Dermis blood vessel endothelial cell (primary cell): Measurements from ENCODE around the gene NTNG1. TPM values are rescaled to one million over a fixed set of nuclear protein-coding genes. Genes with fewer than 3 reads are reported as not detected.

Source experiments
- DNase-seq: peaks from one replicate; pipeline ENCODE4 v3.0.0; 2010
- total RNA-seq: library from RNA; depleted of rRNA; stranded (reverse); fragments of >200 nt; gene quantifications from 2 replicates; pipeline ENCODE4 v1.2.3, GENCODE V29; 2014

The NTNG1 gene
- total RNA-seq, 1 donor from 2014 or later: under 0.01 TPM

DNA sequence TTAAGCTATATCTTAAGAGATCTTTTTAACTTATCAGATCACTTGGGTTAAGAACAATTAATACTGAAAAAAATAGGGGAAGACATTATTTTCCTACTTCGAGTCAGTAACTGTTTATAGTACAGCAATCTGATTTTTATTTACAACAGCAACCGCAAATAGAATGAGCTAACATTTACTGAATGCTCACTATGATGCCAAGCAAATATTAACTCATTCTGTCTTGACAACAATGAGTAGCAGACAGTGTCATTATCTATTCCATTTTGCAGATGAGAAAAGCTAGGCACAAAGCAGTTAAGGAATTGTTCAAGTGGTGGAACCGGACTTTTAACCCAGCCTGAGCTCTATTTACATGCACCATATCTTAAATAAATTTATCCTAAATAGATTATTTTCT lies 273.7 kb downstream of the NTNG1 start:
- DNase-seq: no peak

DNA sequence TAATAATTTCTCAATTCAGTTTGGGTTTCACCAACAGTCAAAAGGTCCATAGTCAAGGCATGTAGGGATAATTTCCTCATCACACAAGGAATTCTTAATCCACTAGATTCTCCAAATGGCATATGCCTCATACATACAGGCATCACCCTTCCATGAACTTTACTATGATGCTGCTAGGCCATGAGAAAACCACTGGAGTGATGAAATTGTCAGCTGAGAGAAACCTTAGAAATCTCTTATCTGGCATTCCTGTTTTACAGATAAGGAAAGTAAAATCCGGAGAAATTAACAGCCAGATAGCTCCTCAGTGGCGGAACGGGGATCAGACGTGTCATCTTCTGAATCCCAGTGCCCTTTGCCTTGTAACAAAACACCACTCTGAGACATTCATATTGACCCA lies 274.4 kb downstream of the NTNG1 start:
- no peak for DNase-seq

DNA sequence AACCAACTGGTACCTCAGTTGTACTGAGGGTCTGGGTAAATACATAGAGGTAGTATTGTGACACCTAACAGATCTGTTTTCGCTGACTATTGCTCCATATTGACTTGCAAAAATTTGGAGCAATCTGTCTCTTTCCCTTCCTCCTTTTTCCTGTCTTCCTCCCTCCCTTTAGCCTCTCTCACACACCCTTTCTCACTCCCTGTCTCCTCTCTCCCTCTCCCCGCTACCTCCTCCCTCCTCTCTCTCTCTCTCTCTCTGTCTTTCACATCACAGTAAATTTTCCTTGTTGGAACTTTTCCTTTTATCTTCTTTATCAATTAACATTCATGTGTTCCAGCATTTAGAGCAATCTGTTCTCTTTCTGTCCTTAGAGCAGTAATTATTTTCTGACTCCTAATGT lies 278.2 kb downstream of the NTNG1 start:
- no peak for DNase-seq

DNA sequence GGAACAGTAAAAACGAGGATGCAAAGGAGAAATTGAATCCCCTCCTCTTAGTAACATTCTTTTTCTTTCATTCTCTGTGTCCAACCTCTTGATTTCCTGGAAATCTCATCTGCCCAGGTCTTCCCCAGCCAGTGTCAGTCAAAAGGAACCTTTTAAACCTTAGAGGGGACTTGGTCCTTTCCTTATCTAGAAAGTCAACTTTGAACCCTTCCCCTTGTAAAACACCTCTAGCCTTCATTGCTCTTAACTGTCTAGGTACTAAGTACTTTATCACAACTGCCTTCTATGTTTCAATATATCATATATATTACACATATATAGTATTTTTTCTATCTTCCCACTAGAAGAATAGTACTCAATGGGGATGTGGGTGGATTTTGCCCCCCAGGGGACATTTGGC lies 282.1 kb downstream of the NTNG1 start:
- no peak for DNase-seq

DNA sequence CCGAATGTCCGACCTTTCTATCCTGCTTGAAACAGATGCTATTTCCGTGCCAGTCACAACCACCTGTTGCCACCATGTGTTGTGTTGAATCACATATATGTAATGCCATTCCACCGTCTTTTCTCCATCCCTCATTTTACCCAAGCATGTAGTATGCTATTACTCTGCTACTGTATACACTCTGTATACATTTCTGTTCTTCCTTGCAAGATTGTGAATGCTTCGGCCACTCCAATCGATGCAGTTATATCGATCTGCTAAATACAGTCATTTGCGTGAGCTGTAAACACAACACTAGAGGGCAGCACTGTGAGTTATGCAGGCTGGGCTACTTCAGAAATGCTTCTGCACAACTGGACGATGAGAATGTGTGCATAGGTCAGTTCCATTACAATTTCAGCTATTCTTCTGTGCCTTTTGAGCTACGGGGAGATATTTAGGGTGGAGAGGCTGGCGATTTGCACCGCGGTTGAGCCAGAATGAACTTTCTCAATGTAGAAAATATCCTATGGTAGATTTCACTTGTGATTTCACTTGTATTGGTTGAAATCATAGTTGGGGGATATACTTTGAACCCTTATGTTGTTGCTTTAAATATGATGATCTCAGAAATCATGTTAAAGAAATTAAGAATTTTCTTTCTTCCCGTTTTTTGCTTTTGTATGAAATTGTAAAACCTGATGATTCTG lies 289.8 kb downstream of the NTNG1 start:
- peak; percentile 61 for DNase-seq

DNA sequence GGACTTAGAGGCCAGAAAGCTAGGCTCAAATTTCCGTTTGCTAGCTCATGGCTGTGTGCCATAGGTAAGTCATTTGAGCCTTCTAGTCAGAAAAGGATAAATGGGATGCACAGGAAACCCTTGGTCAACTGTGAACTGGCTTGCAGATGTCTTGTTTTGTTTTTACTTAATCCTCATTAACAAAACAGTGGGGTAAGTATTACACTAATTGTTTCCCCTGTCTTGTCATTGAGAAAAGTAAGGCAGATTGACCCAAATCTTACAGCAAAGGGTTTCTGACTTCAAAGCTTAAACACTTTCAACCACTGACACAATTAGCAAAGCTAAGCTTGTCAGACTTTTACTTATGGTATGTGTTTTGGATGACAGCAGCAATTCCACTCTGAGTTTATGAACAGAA lies 291.3 kb downstream of the NTNG1 start:
- no peak for DNase-seq

DNA sequence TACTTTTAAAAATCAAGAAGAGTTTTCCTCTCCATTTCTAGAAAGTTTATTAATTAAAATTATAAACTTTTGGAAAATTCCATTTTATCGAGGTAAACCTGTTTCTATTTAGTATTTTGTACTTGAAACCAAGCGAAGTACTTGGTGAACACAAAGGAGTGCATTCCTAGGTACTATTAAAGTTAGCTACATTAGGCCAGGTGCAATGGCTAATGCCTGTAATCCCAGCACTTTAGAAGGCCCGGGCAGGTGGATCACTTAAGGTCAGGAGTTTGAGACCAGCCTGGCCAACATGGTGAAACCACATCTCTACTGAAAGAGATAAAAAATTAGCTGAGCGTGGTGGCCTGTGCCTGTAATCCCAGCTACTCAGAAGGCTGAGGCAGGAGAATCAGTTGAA lies 292.2 kb downstream of the NTNG1 start:
- DNase-seq: no peak

DNA sequence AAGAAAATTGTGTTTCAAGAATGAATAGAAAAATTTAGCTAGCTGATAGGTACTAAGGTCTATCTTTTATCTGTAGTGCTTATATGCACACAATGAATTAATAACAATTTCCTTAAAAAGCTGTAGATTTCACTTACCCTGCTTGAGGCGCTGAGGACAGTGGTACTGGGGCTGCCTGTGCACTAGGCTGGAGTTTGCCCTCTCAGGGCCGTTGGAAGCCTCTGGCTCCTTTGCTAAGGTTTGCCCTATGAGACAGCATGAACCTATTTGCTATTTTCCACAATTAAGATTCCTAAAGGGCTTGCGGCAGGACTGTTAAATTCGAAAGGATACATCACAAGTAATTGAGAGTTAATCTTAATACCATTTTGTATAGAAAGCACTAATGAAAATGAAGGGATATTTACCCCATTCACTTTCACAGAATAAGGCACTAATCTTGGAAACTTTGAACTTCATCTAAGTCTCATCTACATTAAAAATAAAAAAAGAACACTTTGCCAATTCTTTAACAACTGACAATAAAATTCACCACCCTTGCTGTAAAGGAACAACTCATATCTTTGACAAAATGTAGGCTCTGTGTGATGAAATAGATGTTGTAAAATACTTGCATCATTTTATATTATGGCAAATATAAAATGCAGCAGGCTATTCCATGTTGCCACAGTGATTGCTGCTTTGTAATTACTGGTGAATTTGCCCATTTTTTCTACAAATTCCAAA lies 293.0 kb downstream of the NTNG1 start:
- no peak for DNase-seq

DNA sequence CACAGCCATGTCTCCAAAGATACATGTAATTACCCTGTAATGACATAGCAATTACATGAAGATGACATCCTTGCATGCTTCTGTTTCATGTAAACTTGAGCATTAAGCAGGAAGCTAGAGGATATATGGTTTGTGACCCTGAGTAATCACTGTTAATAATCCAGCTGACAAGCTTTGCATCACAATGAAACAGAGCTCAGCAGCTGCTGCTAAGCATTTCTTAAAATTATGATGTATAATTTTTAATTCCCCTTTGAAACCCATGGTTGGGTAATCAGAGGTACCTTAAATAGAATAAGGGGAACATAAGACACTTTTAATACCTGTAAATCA lies 293.5 kb downstream of the NTNG1 start:
- DNase-seq: no peak

DNA sequence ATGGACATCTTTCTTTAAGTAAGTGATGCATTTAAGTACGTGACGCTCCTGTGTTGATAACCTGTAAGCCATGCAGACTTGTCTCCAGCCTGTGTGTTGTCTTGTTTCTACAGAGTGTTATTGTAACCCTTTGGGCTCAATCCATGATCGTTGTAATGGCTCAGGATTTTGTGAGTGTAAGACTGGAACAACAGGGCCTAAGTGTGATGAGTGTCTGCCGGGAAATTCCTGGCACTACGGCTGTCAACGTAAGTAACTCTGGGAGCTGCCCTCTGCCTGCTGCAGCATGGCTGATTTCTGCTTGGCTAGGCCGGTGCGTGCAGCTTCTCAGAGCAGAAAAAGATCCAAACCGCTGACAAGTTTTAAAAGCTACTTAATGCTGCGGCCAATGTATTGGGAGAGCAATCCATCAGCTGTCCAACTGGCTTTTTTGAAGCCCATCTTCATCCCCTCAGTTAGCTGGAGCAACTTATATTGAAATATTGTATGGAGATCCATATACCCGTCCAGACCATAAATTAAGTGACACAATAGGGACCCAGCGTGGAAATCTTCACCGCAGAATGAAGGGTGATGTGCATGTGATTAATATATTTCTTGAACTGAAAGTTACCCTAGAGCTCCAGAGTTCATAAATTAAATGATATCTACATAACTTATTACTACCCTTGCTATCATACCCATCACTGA lies 295.9 kb downstream of the NTNG1 start:
- no peak for DNase-seq

DNA sequence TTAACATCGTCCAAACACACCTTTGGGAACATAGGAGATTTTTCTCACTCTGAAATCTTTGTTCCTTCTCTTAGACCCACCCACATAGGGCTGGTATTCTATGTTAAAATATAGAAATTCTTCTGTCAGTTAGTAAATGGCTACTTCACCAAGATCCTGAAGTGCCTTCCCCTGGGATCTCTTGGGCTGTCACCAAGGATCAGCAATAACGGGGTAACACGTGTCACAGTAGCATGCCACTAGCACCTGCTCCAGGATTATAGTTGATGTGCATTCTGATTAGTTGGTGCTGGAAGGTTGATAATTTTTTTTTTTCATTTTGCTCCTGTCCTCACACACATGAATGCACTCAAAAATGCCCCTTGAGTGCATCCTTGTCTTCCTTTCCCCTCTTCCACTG lies 298.7 kb downstream of the NTNG1 start:
- DNase-seq: no peak

DNA sequence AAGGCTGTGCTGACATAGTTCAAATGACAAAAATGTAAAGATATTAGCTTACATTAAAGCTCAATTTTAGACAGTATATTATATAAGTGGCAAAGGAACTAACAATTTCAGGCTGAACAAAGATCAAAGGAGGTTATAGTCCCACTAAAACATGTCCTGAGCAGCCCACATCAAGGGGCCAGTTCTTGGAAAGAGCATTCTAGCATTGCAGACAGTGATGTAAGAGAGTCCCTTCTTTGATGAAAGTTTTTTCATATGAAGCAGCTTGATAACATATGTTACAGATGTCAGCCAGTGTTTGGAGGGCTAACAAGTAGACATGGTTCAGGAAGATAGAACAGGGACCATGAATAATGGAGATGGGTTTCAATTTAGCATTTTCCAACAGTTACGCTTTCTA lies 301.7 kb downstream of the NTNG1 start:
- no peak for DNase-seq

DNA sequence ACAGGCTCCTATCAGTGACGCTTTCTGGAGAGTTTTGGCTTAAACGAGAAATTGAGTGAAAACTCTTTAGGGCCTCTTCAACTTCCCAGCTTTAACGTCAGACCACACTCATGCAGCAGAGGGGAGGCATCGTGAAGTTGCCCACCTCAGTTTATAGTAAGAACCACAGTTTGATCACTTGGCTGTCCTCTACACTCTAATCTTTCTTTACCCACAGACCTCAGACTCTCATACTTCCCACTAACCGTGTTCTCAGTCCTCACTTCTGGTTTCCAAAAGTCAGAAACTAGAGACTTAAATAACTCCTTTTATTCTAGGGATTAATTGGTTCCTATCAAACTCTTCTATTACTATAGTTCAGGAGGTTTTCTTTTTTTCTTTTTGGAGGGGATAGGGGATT lies 302.2 kb downstream of the NTNG1 start:
- no peak for DNase-seq

DNA sequence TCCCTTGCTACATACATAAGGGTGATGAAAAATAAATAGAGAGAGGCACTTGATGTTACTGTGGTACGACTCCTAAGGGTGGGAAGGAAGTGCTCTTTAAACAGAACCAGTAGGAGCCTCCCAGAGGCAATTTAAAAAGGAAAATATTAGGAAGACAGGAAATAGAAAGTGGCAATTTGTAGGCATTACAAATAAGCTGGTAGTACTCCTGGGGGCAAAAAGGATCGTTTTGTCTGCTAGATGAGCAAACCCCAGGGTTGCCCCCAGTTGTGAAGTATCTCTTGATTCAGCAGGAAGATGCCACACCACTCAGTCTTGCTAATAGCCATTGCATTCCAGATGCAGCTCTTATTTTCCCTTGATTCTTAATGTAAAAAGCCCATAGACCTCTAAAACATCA lies 303.0 kb downstream of the NTNG1 start:
- DNase-seq: no peak

DNA sequence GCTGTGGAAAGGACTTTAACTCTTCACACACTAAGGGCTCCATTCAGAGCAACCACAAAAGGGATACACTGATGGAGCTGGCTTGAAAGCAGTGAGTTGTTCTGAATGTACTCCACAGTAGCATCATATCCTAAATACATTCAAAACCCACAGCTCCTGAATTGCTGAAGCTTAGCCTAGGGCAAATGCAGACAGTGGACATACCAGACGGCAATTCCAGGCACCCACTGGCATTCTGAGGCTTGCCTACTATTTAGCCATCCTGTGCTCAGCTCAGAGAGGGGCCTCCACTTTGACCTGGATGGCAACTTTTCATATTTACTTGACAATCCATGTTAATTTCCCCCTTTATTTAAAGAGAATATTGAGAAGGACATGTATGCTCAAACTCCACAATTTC lies 303.5 kb downstream of the NTNG1 start:
- no peak for DNase-seq

DNA sequence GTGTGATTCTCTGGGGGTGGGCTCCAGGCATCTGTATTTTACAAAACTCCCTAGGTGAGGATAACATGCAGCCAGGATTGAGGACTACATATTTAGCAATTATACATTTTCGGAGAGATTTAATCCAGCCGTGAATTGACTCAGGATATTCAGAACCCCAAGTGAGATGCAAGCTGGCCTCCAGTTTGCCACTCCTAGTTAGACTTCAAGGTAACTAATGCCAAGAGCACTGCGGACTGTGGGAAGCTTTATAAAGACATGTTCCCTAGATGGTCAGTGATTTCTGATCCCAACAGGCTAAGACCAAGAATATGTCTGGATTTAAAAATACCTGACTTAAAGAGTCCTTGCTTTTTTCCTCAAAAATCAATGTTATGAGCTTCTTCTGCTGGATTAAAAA lies 308.5 kb downstream of the NTNG1 start:
- DNase-seq: no peak

DNA sequence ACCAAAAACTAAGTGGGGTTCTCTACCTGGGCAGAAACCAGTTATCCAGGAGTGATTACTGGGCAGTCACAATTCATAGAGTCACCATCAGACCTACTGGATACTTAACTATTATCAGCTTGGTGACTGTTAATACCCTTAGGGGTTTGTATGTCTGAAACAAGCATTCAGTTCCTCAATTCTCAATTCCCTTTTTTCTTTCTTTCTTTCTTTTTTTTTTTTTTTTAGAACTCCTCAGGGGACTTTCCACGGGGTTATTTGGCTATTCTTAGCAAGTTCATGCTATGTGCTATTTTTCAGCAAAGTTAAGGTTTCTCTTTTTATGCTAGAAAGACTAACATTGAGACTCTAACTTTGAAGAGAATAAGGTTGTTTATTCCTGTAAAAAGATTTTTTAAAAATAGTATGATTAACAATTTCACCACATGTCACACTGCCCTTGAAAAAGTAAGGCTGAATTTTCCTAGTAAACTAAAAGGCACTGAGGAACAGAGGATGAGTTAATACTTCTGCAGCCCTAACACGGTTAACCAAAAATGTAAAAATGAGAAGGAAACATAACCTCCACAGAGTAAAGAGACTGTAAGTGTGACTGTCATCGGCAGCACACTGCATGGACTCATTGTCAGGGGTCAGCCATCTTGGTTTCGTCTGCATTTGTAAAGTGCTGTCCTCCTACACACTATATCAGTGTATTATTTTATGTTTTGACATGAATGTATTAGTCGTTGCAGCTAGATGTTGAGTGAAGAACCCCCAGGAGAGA lies 310.2 kb downstream of the NTNG1 start:
- DNase-seq: no peak

DNA sequence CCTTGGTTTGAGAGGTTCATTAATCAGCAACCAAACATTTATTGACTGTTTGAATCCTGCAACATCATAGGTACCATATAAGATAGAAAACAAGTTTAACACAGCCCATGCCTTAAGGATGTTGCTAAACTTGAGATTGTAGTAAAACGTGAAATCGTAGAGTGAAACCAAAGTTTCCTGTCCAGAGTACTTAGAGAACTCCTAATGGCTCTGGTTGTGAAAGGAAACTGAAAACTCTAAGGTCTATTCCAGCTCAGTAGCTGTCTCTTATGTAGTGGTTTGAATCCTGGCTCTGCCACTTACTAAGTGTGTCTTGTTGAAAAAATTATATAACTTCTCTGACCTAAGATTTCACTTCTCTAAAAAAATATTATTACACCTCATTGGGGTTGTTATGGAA lies 310.9 kb downstream of the NTNG1 start:
- no peak for DNase-seq

DNA sequence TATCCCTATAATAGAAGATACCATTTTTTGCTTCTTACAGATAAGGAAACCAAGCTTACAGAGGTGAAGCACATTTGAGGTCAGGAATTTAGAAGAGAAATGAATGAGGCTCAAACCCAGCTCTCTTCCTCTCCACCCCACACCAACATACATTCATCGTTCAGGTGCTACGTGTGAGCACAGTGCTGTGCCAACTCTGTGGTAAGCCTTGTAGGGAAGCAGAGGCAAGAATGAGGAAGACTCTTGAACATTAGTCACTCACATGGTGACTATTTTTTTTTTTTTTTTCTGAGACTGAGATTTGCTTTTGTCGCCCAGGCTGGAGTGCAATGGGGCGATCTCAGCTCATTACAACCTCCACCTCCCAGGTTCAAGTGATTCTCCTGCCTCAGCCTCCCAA lies 314.0 kb downstream of the NTNG1 start:
- no peak for DNase-seq

DNA sequence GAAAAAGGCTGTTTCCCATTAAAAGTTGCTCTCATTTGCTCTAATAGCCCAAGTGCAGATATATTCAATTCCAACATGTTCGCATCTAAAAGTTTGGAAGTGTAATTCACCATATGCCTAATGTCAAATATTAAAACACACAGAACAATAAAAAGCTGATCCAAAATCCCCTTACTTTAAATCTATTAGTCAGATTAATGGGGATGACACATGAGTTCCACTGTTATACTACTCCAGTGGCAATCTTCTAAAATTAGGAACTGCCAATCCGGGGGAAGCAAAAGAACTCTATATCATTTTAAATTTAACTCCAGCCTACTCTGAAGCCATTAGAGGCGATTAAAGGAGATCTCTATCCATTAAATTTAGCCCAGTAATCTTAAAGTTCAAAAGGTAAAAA lies 317.1 kb downstream of the NTNG1 start:
- no peak for DNase-seq

DNA sequence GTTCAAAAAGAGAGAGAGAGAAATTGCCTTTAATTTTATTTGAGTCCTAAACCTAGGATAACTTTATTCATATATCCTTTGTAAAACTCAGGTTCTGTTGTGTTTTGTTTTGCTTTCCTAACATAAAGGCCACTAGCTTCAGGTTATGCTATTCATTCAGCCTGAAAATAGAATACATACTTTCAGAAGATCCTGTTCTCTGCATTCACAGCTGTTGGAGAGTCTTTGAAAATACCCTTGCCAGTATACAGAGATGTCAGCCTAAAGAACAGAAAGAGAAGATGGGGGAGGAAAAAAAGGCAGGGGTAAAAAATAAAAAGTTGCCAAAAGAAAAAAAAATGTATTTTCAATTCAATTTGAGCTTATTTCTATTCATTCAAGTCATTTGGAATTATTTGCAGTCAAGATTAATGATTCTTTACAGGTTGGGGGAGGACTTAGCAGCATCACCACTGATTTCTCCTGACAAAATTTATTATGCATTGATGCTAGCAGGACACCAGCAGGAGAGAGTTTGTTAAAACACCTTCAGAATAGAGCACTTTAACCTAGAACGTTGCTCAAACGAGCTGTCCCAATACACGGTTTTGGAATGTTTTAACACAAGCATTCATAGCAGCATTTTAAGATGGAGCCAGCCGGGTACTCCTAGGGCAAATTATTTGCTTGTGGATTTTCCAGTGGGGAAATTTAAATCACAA lies 318.5 kb downstream of the NTNG1 start:
- no peak for DNase-seq

DNA sequence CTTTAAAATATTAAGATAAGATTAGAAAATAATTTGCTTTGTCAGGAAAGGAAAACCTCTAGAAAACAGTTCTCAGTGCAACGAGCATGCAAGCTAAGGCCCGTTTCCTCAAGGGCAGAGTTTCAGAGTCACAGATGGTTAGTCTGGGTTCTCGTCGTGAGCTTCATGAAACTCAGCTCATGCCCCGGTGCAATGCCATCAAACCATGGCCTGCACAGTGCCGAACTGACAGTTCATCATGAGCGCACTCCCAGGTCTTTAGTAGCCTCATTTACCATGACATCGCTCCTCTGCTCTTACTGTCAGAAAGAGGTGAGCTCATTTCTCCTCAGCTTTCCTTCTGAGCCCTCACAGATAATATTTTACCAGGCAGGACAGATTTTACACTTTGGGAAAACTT lies 319.2 kb downstream of the NTNG1 start:
- no peak for DNase-seq

DNA sequence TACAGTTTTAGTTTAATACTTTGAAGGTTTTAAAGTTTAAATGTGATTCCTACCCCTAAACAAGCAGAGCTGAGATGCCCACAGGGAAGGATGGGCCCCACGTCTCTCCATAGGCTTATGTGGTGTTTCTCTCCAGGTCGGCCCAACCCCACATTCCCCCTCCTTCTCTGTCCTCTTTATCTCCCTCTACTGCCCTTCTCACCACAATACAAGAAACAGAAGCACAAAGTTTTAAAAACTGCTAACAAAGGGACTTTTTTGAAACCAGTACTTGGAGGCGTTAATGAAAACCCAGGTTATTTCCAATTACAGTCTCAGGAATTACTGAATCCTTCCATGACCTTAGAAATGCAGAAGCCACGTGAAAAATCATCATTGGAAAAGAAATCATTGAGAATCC lies 324.0 kb downstream of the NTNG1 start:
- DNase-seq: no peak
